Measurements from ENCODE around the gene SLC25A21.
"Not testable (repeated sequence)": the region's sequence is repeated elsewhere in the genome, so short reads cannot be mapped to it uniquely, and the experiment has no call there.

Gene SLC25A21

GRCh38 chr14:36910578-36910977, 261.8 kb downstream of the SLC25A21 start:
- no peak for DNase-seq (ENCODE audit: low read depth)
- TF ChIP-seq, protein P1, sequence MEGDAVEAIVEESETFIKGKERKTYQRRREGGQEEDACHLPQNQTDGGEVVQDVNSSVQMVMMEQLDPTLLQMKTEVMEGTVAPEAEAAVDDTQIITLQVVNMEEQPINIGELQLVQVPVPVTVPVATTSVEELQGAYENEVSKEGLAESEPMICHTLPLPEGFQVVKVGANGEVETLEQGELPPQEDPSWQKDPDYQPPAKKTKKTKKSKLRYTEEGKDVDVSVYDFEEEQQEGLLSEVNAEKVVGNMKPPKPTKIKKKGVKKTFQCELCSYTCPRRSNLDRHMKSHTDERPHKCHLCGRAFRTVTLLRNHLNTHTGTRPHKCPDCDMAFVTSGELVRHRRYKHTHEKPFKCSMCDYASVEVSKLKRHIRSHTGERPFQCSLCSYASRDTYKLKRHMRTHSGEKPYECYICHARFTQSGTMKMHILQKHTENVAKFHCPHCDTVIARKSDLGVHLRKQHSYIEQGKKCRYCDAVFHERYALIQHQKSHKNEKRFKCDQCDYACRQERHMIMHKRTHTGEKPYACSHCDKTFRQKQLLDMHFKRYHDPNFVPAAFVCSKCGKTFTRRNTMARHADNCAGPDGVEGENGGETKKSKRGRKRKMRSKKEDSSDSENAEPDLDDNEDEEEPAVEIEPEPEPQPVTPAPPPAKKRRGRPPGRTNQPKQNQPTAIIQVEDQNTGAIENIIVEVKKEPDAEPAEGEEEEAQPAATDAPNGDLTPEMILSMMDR (conservative IDR thresholded peaks at IDR 0.05; ENCODE audit: low read depth, low read length): no peak
- no peak overlapping the region for H3K4me3 ChIP-seq (ENCODE audit: low read length)

DNA sequence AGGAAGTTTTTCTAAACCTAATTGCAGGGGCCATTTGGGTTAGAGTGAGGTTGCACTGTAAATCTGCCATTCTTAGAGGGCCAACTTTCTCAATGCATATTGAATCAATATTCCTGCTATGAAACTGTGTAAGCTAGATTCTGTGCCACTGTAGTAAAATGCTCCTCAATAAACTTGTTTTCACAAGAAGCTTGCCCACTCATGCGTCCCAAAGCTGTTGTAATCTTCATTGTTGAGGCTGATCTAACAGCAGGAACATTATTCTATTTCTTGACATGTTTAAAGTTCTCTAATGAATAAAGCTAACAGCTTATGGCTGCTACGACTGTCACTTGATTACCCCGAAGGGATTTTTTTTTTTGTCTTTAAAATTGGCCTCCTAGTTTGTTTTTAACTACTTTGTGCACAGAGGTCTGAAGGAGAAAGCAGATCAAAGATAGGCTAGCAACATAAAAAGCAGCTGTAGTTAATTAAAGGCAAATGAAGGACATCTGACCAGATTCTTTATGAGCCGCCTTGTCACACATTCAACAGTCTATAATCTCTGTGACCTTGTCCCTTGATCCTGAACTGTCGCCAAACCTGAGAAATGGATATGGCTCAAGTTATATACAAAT, 267.0 kb downstream of the SLC25A21 start:
- no peak for DNase-seq (ENCODE audit: low read depth)
- H3K4me3 ChIP-seq (ENCODE audit: low read length): no peak overlapping the region
- TF ChIP-seq, protein P1 (conservative IDR thresholded peaks at IDR 0.05; ENCODE audit: low read depth, low read length): no peak

- DNase-seq (ENCODE audit: low read depth): peak; percentile 30
Observed at GRCh38 chr14:36901861-36902260, 270.5 kb downstream of the SLC25A21 start.

GRCh38 chr14:36900846-36901245, 271.6 kb downstream of the SLC25A21 start:
- TF ChIP-seq, protein P1 (conservative IDR thresholded peaks at IDR 0.05; ENCODE audit: low read depth, low read length): no peak
- DNase-seq (ENCODE audit: low read depth): no peak
- no peak overlapping the region for H3K4me3 ChIP-seq (ENCODE audit: low read length)

More at GRCh38 chr14:36901861-36902260, 270.5 kb downstream of the SLC25A21 start:
- TF ChIP-seq, protein P1 (conservative IDR thresholded peaks at IDR 0.05; ENCODE audit: low read depth, low read length): no peak
- H3K4me3 ChIP-seq (ENCODE audit: low read length): no peak overlapping the region

GRCh38 chr14:36896300-36896699, 276.1 kb downstream of the SLC25A21 start:
- H3K4me3 ChIP-seq (ENCODE audit: low read length); DNase-seq (ENCODE audit: low read depth): not testable (repeated sequence)

- TF ChIP-seq, protein P1 (conservative IDR thresholded peaks at IDR 0.05; ENCODE audit: low read depth, low read length): no peak
Observed at GRCh38 chr14:36884049-36884448, 288.4 kb downstream of the SLC25A21 start.

DNA sequence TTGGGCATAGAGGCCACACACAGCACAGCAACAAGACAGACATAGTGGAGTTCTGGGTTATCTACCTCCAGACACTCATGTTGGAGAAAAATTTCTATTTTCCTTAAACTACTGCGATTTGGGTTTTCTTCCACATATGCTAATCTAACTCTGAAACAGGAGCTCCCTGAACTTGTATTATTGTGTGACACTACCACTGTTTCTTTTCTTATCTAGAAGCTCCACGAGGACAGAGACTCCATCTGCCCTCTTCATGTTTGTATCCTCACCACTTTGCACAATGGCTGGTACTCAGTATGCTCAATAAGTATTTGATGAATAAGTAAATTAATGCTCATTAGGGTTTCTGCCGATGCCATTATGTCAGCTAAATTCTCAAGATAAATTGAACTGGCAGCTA, 292.1 kb downstream of the SLC25A21 start:
- DNase-seq (ENCODE audit: low read depth): no peak
- TF ChIP-seq, protein P1 (conservative IDR thresholded peaks at IDR 0.05; ENCODE audit: low read depth, low read length): no peak
- H3K4me3 ChIP-seq (ENCODE audit: low read length): no peak overlapping the region

More at GRCh38 chr14:36884049-36884448, 288.4 kb downstream of the SLC25A21 start:
- no peak overlapping the region for H3K4me3 ChIP-seq (ENCODE audit: low read length)
- no peak for DNase-seq (ENCODE audit: low read depth)
